Nasal cavity respiratory epithelium epithelial cell of viscerocranial mucosa (primary cell): Measurements from ENCODE around the gene RIMBP2. TPM values are rescaled to one million over a fixed set of nuclear protein-coding genes. Genes with fewer than 3 reads are reported as not detected.

Source experiments
- total RNA-seq: library from RNA; depleted of rRNA; stranded (reverse); fragments of >200 nt; gene quantifications from 2 replicates; pipeline ENCODE4 v1.2.3, GENCODE V29; 2014

RIMBP2 gene
- total RNA-seq = not detected in 2 replicates

GRCh38 chr12:130715998-130716968, at the start of gene RIMBP2:
RIMBP2 (minus strand) TSS chr12:130716299; CDS start chr12:130479013, 237,286 bp downstream.

Other genes starting within 250 kb of the RIMBP2 start
- gene STX2, start 123.0 kb upstream of the RIMBP2 start, total RNA-seq = 5.8 and 11.9 TPM in 2 replicates
- gene RAN, start 155.8 kb upstream of the RIMBP2 start, total RNA-seq = 564 and 777 TPM in 2 replicates
- gene ADGRD1, start 237.6 kb upstream of the RIMBP2 start, total RNA-seq = not detected in 2 replicates